ENCODE results near the gene CACNA1C. TPM values are rescaled to one million over a fixed set of nuclear protein-coding genes. Genes with fewer than 3 reads are reported as not detected.

CACNA1C gene
- total RNA-seq, 1 donor from 2014 or later = 102 TPM

GRCh38 chr12:2453076-2453760, 400.4 kb downstream of the CACNA1C start:
- TF ChIP-seq CTCF (IDR thresholded peaks at IDR 0.05) = no peak
- H3K27me3 ChIP-seq = no peaks in the 10 kb centered on the region
- peaks cover 11 to 32% of the 10 kb centered on the region in 2 donors for H3K36me3 ChIP-seq
- no peak overlapping the region for H3K4me3 ChIP-seq
- no peaks in the 10 kb centered on the region for H3K9me3 ChIP-seq
- H3K27ac ChIP-seq = no peak overlapping the region
- peaks cover 0 to 15% of the 10 kb centered on the region in 2 donors for H3K4me1 ChIP-seq
- DNase-seq (ENCODE audit: low spot score in 2 of 2) = no peak
- intact Hi-C loops (cut with DNase I) = no loop called here

GRCh38 chr12:2453761-2454090, 400.9 kb downstream of the CACNA1C start:
- Histone ChIP-seq H3K27ac (no peak overlapping the region), H3K9me3 (no peaks in the 10 kb centered on the region), H3K4me3 (no peak overlapping the region), H3K4me1 (peaks cover 0 to 15% of the 10 kb centered on the region in 2 donors), H3K27me3 (no peaks in the 10 kb centered on the region), H3K36me3 (peaks cover 11 to 35% of the 10 kb centered on the region in 2 donors)
- TF ChIP-seq CTCF (IDR thresholded peaks at IDR 0.05) = no peak
- DNase-seq (ENCODE audit: low spot score in 2 of 2) = no peak
- intact Hi-C loops (cut with DNase I) = no loop called here

- H3K9me3 ChIP-seq = no peaks in the 10 kb centered on the region
- intact Hi-C loops (cut with DNase I) = no loop called here
- no peak overlapping the region for H3K27ac ChIP-seq
- no peak for DNase-seq (ENCODE audit: low spot score in 2 of 2)
- H3K4me3 ChIP-seq = no peak overlapping the region
- peaks cover 0 to 15% of the 10 kb centered on the region in 2 donors for H3K4me1 ChIP-seq
- H3K36me3 ChIP-seq = peaks cover 9 to 32% of the 10 kb centered on the region in 2 donors
- TF ChIP-seq CTCF (IDR thresholded peaks at IDR 0.05) = no peak
- H3K27me3 ChIP-seq = no peaks in the 10 kb centered on the region
Observed at GRCh38 chr12:2454601-2455177, 401.9 kb downstream of the CACNA1C start.

GRCh38 chr12:2455410-2455809, 402.6 kb downstream of the CACNA1C start:
- DNase-seq (ENCODE audit: low spot score in 2 of 2) = no peak
- peaks cover 0 to 15% of the 10 kb centered on the region in 2 donors for H3K4me1 ChIP-seq
- H3K27ac ChIP-seq = no peak overlapping the region
- H3K4me3 ChIP-seq = no peak overlapping the region
- no peak for TF ChIP-seq CTCF (IDR thresholded peaks at IDR 0.05)
- intact Hi-C loops (cut with DNase I) = no loop called here
- peaks cover 8 to 35% of the 10 kb centered on the region in 2 donors for H3K36me3 ChIP-seq
- H3K27me3 ChIP-seq = no peaks in the 10 kb centered on the region
- H3K9me3 ChIP-seq = no peaks in the 10 kb centered on the region

GRCh38 chr12:2456122-2456812, 403.5 kb downstream of the CACNA1C start:
- H3K36me3 ChIP-seq = peaks cover 8 to 35% of the 10 kb centered on the region in 2 donors
- H3K27ac ChIP-seq = no peak overlapping the region
- intact Hi-C loops (cut with DNase I) = no loop called here
- no peak for DNase-seq (ENCODE audit: low spot score in 2 of 2)
- H3K27me3 ChIP-seq = no peaks in the 10 kb centered on the region
- no peak for TF ChIP-seq CTCF (IDR thresholded peaks at IDR 0.05)
- no peaks in the 10 kb centered on the region for H3K9me3 ChIP-seq
- peaks cover 0 to 9% of the 10 kb centered on the region in 2 donors for H3K4me1 ChIP-seq
- H3K4me3 ChIP-seq = no peak overlapping the region
